Stomach (tissue), 9 donors: ENCODE measurements around the gene FRMPD1. TPM values are rescaled to one million over a fixed set of nuclear protein-coding genes. Genes with fewer than 3 reads are reported as not detected.
A peak's percentile ranks its signal among the peaks of the same experiment; 100 is the strongest.
"Not testable (repeated sequence)": the region's sequence is repeated elsewhere in the genome, so short reads cannot be mapped to it uniquely, and the experiment has no call there.

ENCODE experiments used
- DNase-seq, 2 donors: peaks; one replicate each; pipeline versions ENCODE4 v3.0.0 to v3.0.0-alpha.2; 2013 to 2019
- H3K27ac ChIP-seq, 5 donors: fragments of 200-600 bp in 4 of 5; sonication (generic) in 4 of 5; one replicate each; pipeline ENCODE4 v1.5.1; 2013 to 2019; ENCODE audit warnings: mild to moderate bottlenecking in 1 of 5, moderate library complexity in 1 of 5
- H3K27me3 ChIP-seq, 3 donors: fragments of 200-600 bp; sonication (generic); one replicate each; pipeline ENCODE4 v1.5.1; 2017 to 2019; ENCODE audit warnings: mixed run types in 1 of 3
- H3K36me3 ChIP-seq, 4 donors: fragments of 200-600 bp; sonication (generic); 1 replicate in 3 of 4; 2 replicates in 1 of 4; pipeline ENCODE4 v1.5.1; 2016 to 2019
- H3K4me1 ChIP-seq, 4 donors: fragments of 200-600 bp; sonication (generic); one replicate each; pipeline ENCODE4 v1.5.1; 2016 to 2019
- H3K4me3 ChIP-seq, 4 donors: fragments of 200-600 bp; sonication (generic) in 3 of 4; one replicate each; pipeline ENCODE4 v1.5.1; 2016 to 2019; ENCODE audit warnings: mild to moderate bottlenecking in 1 of 4
- H3K9me3 ChIP-seq, 4 donors: fragments of 200-600 bp; sonication (generic); one replicate each; pipeline ENCODE4 v1.5.1; 2016 to 2019
- CTCF ChIP-seq, 7 experiments: fragments of 450-650 bp in 4 of 7; fragments of 200-600 bp in 3 of 7; sonication (generic) in 3 of 7; IDR thresholded peaks; one replicate each; pipeline ENCODE4 v1.5.1; 2016 to 2019; ENCODE audit warnings: antibody characterized with exemption in 7 of 7, control low read depth in 2 of 7, mild to moderate bottlenecking in 1 of 7
- EP300 ChIP-seq: sonication (generic); formaldehyde crosslinking; IDR thresholded peaks from one replicate; pipeline ENCODE4 v1.6.1; 2017; ENCODE audit warnings: antibody characterized with exemption
- POLR2A ChIP-seq, 4 donors: fragments of 450-650 bp; IDR thresholded peaks; one replicate each; pipeline ENCODE4 v1.6.1; 2016; ENCODE audit warnings: antibody characterized with exemption in 4 of 4, control low read depth in 2 of 4, mild to moderate bottlenecking in 1 of 4, moderate library complexity in 1 of 4
- POLR2AphosphoS5 ChIP-seq, 3 donors: sonication (generic); formaldehyde crosslinking; IDR thresholded peaks; one replicate each; pipeline ENCODE4 v1.6.1; 2016; ENCODE audit warnings: antibody characterized with exemption in 3 of 3
- WGBS, 5 donors: extraction: QIAGEN DNeasy Blood & Tissue Kit in 3 of 5; methylation state at CpG; one replicate each; pipeline versions ENCODE4 v1.1.5 to v1.1.7; 2013 to 2018; 5-methylcytosine and 5-hydroxymethylcytosine counted together
- intact Hi-C: fragments of 100-400 bp; cut with DNase I; formaldehyde crosslinking; loops from one replicate; pipeline ENCODE4 v1.15.1; 2023; ENCODE audit warnings: low total_unique reads
- polyA plus RNA-seq, 3 donors: library from polyadenylated mRNA; stranded (reverse); fragments of 200-250 nt; gene quantifications; one replicate each; pipeline ENCODE4 v1.2.3, GENCODE V29; 2013
- total RNA-seq, 5 donors: library from RNA; depleted of rRNA; stranded (reverse); fragments of >200 nt; gene quantifications; one replicate each; pipeline versions ENCODE4 v1.1.0 to v1.2.3, GENCODE V29; 2014 to 2016
- donor health status: healthy with polysubstance abuse.
- donor health status: Bipolar disorder and iron deficiency.
- donor health status: healthy.

Gene FRMPD1
- total and polyA plus RNA-seq, 8 donors, result under 0.01 to 0.18 (median 0.10) TPM; not detected in 4

GRCh38 chr9:37749129-37749528, 98.4 kb downstream of the FRMPD1 start:
- intact Hi-C loops, result no loop called here
- DNase-seq, result no peak
- no peaks in the 10 kb centered on the region for H3K27me3 ChIP-seq
- peaks cover 5 to 10% (median 6%) of the 10 kb centered on the region in 4 donors for H3K4me1 ChIP-seq
- no peak overlapping the region for H3K4me3 ChIP-seq
- no peaks in the 10 kb centered on the region for H3K36me3 ChIP-seq
- no peak for TF ChIP-seq CTCF (IDR thresholded peaks at IDR 0.05)
- TF ChIP-seq POLR2AphosphoS5 (IDR thresholded peaks at IDR 0.05), result no peak
- no peak for TF ChIP-seq EP300
- no peak for TF ChIP-seq POLR2A (IDR thresholded peaks at IDR 0.05)
- H3K27ac ChIP-seq, result no peak overlapping the region
- WGBS, 5 donors, result 41 to 55% (median 48%) methylated on average over 5 of the region's 5 CpGs
- no peaks in the 10 kb centered on the region for H3K9me3 ChIP-seq

DNA sequence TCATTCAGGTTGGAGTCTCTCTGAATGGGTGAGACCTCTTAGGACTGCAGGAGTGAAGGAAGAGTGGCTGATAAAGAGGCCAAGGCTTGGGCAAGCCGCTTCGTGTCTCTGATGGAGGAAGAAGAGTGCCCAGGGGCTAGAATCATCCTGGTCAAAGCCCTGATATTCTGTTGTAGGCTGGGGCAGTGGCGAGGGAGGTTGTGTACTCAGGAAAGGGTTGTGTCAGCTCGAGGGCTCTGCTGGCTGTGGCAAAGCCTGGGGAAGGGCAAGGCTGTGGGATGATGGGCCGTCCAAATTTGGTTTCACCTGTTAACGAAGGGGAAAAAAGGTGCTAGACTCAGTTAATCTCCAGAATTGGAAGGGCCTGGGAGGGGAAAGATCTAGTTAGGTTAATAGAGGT, 100.4 kb downstream of the FRMPD1 start:
- DNase-seq, result no peak
- intact Hi-C loops, result no loop called here
- Histone ChIP-seq H3K4me3 (no peak overlapping the region), H3K27me3 (no peaks in the 10 kb centered on the region), H3K9me3 (no peaks in the 10 kb centered on the region), H3K27ac (no peak overlapping the region), H3K4me1 (peaks cover 14 to 28% (median 25%) of the 10 kb centered on the region in 4 donors), H3K36me3 (no peaks in the 10 kb centered on the region)
- TF ChIP-seq CTCF (IDR thresholded peaks at IDR 0.05), result no peak
- TF ChIP-seq POLR2AphosphoS5 (IDR thresholded peaks at IDR 0.05), result no peak
- TF ChIP-seq EP300, result no peak
- TF ChIP-seq POLR2A (IDR thresholded peaks at IDR 0.05), result no peak
- WGBS, 5 donors, result 61 to 67% (median 66%) methylated on average over 6 of the region's 6 CpGs

DNA sequence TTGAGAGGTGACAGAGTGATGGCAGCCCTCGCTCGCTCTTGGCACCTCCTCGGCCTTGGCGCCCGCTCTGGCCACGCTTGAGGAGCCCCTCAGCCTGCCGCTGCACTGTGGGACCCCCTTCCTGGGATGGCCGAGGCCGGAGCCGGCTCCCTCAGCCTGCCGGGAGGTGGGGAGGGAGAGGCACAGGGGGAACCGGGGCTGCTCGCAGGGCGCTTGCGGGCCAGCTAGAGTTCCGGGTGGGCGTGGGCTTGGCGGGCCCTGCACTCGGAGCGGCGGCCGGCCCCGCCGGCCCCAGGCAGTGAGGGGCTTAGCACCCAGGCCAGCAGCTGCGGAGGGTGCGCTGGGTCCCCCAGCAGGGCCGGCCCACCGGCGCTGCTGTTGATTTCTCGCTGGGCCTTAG, 101.0 kb downstream of the FRMPD1 start:
- H3K9me3 ChIP-seq, DNase-seq, H3K36me3 ChIP-seq, H3K27me3 ChIP-seq, H3K27ac ChIP-seq, intact Hi-C loops, H3K4me3 ChIP-seq: not testable (repeated sequence)
- 87 to 95% (median 91%) methylated on average over 18 to 28 of the region's 30 CpGs for WGBS, 5 donors
- peaks cover 14 to 32% (median 26%) of the 10 kb centered on the region in 4 donors for H3K4me1 ChIP-seq

DNA sequence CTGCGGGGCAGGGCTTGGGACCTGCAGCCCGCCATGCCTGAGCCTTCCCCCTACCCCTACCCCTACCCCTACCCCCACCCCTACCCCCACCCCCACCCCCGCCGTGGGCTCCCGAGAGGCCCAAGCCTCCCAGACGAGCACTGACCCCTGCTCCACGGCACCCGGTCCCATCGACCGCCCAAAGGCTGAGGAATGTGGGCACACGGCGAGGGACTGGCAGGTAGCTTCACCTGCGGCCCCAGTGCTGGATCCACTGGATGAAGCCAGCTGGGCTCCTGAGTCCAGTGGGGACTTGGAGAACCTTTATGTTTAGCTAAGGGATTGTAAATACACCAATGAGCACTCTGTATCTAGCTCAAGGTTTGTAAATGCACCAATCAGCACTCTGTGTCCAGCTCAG, 101.4 kb downstream of the FRMPD1 start:
- intact Hi-C loops, H3K27me3 ChIP-seq, H3K4me3 ChIP-seq, H3K9me3 ChIP-seq, H3K36me3 ChIP-seq, H3K27ac ChIP-seq, DNase-seq: not testable (repeated sequence)
- peaks cover 14 to 32% (median 26%) of the 10 kb centered on the region in 4 donors for H3K4me1 ChIP-seq
- WGBS, 5 donors, result 91 to 98% (median 97%) methylated on average over 9 to 13 of the region's 13 CpGs; no CpG with 5 or more reads in 1 of the 5 donors

- no peaks in the 10 kb centered on the region for H3K27me3 ChIP-seq
- intact Hi-C loops, result no loop called here
- H3K36me3 ChIP-seq, result no peaks in the 10 kb centered on the region
- TF ChIP-seq EP300 (no peak), CTCF (IDR thresholded peaks at IDR 0.05) (no peak), POLR2AphosphoS5 (IDR thresholded peaks at IDR 0.05) (no peak), POLR2A (IDR thresholded peaks at IDR 0.05) (no peak)
- H3K4me1 ChIP-seq, result peaks cover 14 to 32% (median 26%) of the 10 kb centered on the region in 4 donors
- DNase-seq, result no peak
- WGBS, 5 donors, result 90 to 92% (median 90%) methylated on average over 29 of the region's 29 CpGs
- no peaks in the 10 kb centered on the region for H3K9me3 ChIP-seq
- peak overlapping the region; percentile 61 to 71 (median 66) for H3K4me3 ChIP-seq
- peak overlapping the region; percentile 82 to 92 (median 88) for H3K27ac ChIP-seq
Measured at GRCh38 chr9:37752642-37753488, 102.1 kb downstream of the FRMPD1 start.
